B cell (primary cell): ENCODE results near the gene FIBP. TPM values are rescaled to one million over a fixed set of nuclear protein-coding genes. Genes with fewer than 3 reads are reported as not detected.

ENCODE experiments used
- ATAC-seq: fragments of 200-7000 bp; cut with Tn5 transposase; one replicate; pipeline ENCODE4 v1.10.0; 2021; ENCODE audit warnings: low read depth, mild to moderate bottlenecking, moderate number of reproducible peaks, moderate library complexity
- CTCF ChIA-PET: fragments of 350-600 bp; sonication (Branson Sonifier 250); formaldehyde crosslinking; loops from one replicate; lab custom pipeline; 2021; ENCODE audit warnings: antibody characterized with exemption, inconsistent platforms; lab: Charles Lee
- POLR2A ChIA-PET: fragments of 350-600 bp; sonication (Branson Sonifier 250); formaldehyde crosslinking; loops from one replicate; lab custom pipeline; 2021; ENCODE audit warnings: antibody characterized with exemption; lab: Charles Lee
- DNase-seq: peaks from one replicate; pipeline ENCODE4 v3.0.0; 2013
- H2AFZ ChIP-seq: 2 replicates; pipeline ENCODE4 v1.6.1; 2012; ENCODE audit warnings: mild to moderate bottlenecking, low read depth, low read length; ENCODE audit not compliant: insufficient read depth, poor library complexity, severe bottlenecking
- H3K27ac ChIP-seq, 2 donors: 1 replicate in 1 of 2; 2 replicates in 1 of 2; pipeline ENCODE4 v1.5.1; 2012 to 2013; ENCODE audit warnings: low read length in 2 of 2, mild to moderate bottlenecking in 2 of 2, moderate library complexity in 1 of 2
- H3K27me3 ChIP-seq, 4 experiments: fragments of 200-600 bp in 1 of 4; sonication (generic) in 1 of 4; replicated peaks in 1 of 4; 1 replicate in 2 of 4; 2 replicates in 2 of 4; pipeline versions ENCODE4 v1.6.1 to v1.7.0; 2013 to 2016; ENCODE audit warnings: low read length in 3 of 4, mild to moderate bottlenecking in 2 of 4, mixed read lengths in 1 of 4, moderate library complexity in 1 of 4; ENCODE audit not compliant: insufficient read depth in 4 of 4, control insufficient read depth in 3 of 4; ENCODE audit errors: control extremely low read depth in 1 of 4
- H3K36me3 ChIP-seq, 2 experiments: replicated peaks in 1 of 2; 1 replicate in 1 of 2; 2 replicates in 1 of 2; pipeline versions ENCODE4 v1.6.1 to v1.7.1; 2013; ENCODE audit warnings: low read length in 1 of 2; ENCODE audit not compliant: insufficient read depth in 2 of 2, control insufficient read depth in 1 of 2; ENCODE audit errors: control extremely low read depth in 1 of 2, extremely low read depth in 1 of 2
- H3K4me1 ChIP-seq, 2 donors: fragments of 200-600 bp in 1 of 2; sonication (generic) in 1 of 2; 1 replicate in 1 of 2; 2 replicates in 1 of 2; pipeline versions ENCODE4 v1.5.1 to v1.6.1; 2013 to 2017; ENCODE audit warnings: low read length in 2 of 2; ENCODE audit not compliant: control insufficient read depth in 2 of 2, insufficient read depth in 2 of 2
- H3K4me2 ChIP-seq: replicated peaks from 2 replicates; pipeline ENCODE3; 2012; ENCODE audit warnings: mild to moderate bottlenecking, low read depth, low read length; ENCODE audit not compliant: poor library complexity, severe bottlenecking
- H3K4me3 ChIP-seq, 5 experiments: fragments of 200-600 bp in 1 of 5; sonication (generic) in 1 of 5; 1 replicate in 3 of 5; 2 replicates in 2 of 5; pipeline versions ENCODE4 v1.5.1 to v1.7.0; 2011 to 2016; ENCODE audit warnings: low read length in 4 of 5, mild to moderate bottlenecking in 4 of 5, low read depth in 2 of 5, control low read depth in 1 of 5, moderate library complexity in 1 of 5; ENCODE audit not compliant: insufficient read depth in 1 of 5; ENCODE audit errors: control extremely low read depth in 1 of 5, extremely low read depth in 1 of 5
- H3K79me2 ChIP-seq: fragments of 200-600 bp; sonication (generic); one replicate; pipeline ENCODE4 v1.6.0; 2016; ENCODE audit warnings: low read length; ENCODE audit not compliant: control insufficient read depth, insufficient read depth
- H3K9ac ChIP-seq: fragments of 200-600 bp; sonication (generic); 2 replicates; pipeline ENCODE4 v1.6.1; 2017; ENCODE audit warnings: mild to moderate bottlenecking, low read length, moderate library complexity
- H3K9me3 ChIP-seq, 3 donors: one replicate each; pipeline versions ENCODE4 v1.6.1 to v1.7.1; 2013; ENCODE audit warnings: low read length in 2 of 3; ENCODE audit not compliant: control insufficient read depth in 2 of 3, insufficient read depth in 1 of 3; ENCODE audit errors: control extremely low read depth in 1 of 3
- H4K20me1 ChIP-seq: 2 replicates; pipeline ENCODE4 v1.6.0; 2012; ENCODE audit warnings: mild to moderate bottlenecking, low read length; ENCODE audit not compliant: insufficient read depth, control insufficient read depth, poor library complexity, severe bottlenecking
- H3K27ac Mint-ChIP-seq: one replicate; pipeline ENCODE4 v1.8.0; 2021; ENCODE audit warnings: mixed read lengths
- H3K27me3 Mint-ChIP-seq: one replicate; pipeline ENCODE4 v1.8.0; 2021; ENCODE audit warnings: mixed read lengths
- H3K4me1 Mint-ChIP-seq: one replicate; pipeline ENCODE4 v1.8.0; 2021; ENCODE audit warnings: mixed read lengths
- H3K4me3 Mint-ChIP-seq: one replicate; pipeline ENCODE4 v1.8.0; 2021; ENCODE audit warnings: mixed read lengths
- H3K9me3 Mint-ChIP-seq: one replicate; pipeline ENCODE4 v1.8.0; 2022; ENCODE audit warnings: mixed read lengths; ENCODE audit not compliant: insufficient read depth
- CTCF ChIP-seq: fragments of 200-600 bp; IDR thresholded peaks from one replicate; pipeline ENCODE4 v1.8.0; 2022; ENCODE audit warnings: antibody characterized with exemption, mild to moderate bottlenecking
- EZH2 ChIP-seq: IDR thresholded peaks from 2 replicates; pipeline ENCODE4 v1.6.1; 2012; ENCODE audit warnings: borderline replicate concordance, low read depth, mild to moderate bottlenecking, moderate library complexity, low read length; ENCODE audit not compliant: insufficient read depth, poor library complexity, severe bottlenecking
- WGBS: methylation state at CpG from one replicate; pipeline ENCODE4 v1.1.5; 2013; ENCODE audit warnings: missing lambda C conversion rate; ENCODE audit not compliant: insufficient coverage; 5-methylcytosine and 5-hydroxymethylcytosine counted together
- intact Hi-C: fragments of 100-400 bp; cut with micrococcal nuclease; formaldehyde crosslinking; loops from one replicate; pipeline ENCODE4 v1.10.0; 2022
- polyA plus RNA-seq: library from polyadenylated mRNA; depleted of rRNA; stranded (reverse); fragments of >200 nt; gene quantifications from 2 replicates; pipeline ENCODE4 v1.2.3, GENCODE V29; 2012
- total RNA-seq, 2 donors: library from RNA; stranded (reverse); fragments of 120-200 nt in 1 of 2; gene quantifications; 1 replicate in 1 of 2; 2 replicates in 1 of 2; pipeline versions ENCODE4 v1.2.3 to v1.2.4, GENCODE V29; 2013 to 2022

Gene FIBP
- total and polyA plus RNA-seq, 2 donors (not counting 1 experiment from before 2014, with no cell fraction given), result 63.4 to 128 TPM

GRCh38 chr11:65911682-65912568 is 23.7 kb upstream of the FIBP start:
- peaks cover 0 to 26% of the 10 kb centered on the region in 2 donors for H3K4me1 ChIP-seq
- H4K20me1 ChIP-seq, result no peaks in the 10 kb centered on the region
- H3K9ac ChIP-seq, result no peak overlapping the region
- Mint-ChIP-seq H3K9me3 (no peaks in the 10 kb centered on the region), H3K27me3 (peaks cover 29% of the 10 kb centered on the region), H3K4me3 (no peak overlapping the region), H3K4me1 (peaks cover 26% of the 10 kb centered on the region), H3K27ac (no peak overlapping the region)
- TF ChIP-seq EZH2, result no peak
- no peak for TF ChIP-seq CTCF
- H3K4me2 ChIP-seq, result no peak overlapping the region
- peaks cover 0 to 29% (median 7%) of the 10 kb centered on the region in 4 experiments for H3K27me3 ChIP-seq
- H3K36me3 ChIP-seq, result no peaks in the 10 kb centered on the region
- H3K79me2 ChIP-seq, result peaks cover 13% of the 10 kb centered on the region
- intact Hi-C loops, result no loop called here
- POLR2A ChIA-PET, result interaction anchor here (0.8 kb wide), 1 partner anchor 24 kb away, joined by 5 read pairs; the partner anchor contains the start of gene FIBP
- H3K4me3 ChIP-seq, result no peak overlapping the region
- DNase-seq (no peak), ATAC-seq (no peak)
- WGBS, result 26% methylated on average over 10 of the region's 14 CpGs
- no peak overlapping the region for H3K27ac ChIP-seq
- H3K9me3 ChIP-seq, result no peaks in the 10 kb centered on the region
- CTCF ChIA-PET, result interaction anchor here (2.2 kb wide), 1 partner anchor 28 kb away, joined by 6 read pairs; no protein-coding TSS in a partner anchor
- no peak overlapping the region for H2AFZ ChIP-seq

- H3K27me3 ChIP-seq, result peaks cover 0 to 35% (median 9%) of the 10 kb centered on the region in 4 experiments
- no peak overlapping the region for H3K9ac ChIP-seq
- H3K4me3 ChIP-seq, result no peak overlapping the region
- ATAC-seq (no peak), DNase-seq (no peak)
- TF ChIP-seq CTCF (no peak), EZH2 (no peak)
- no peaks in the 10 kb centered on the region for H4K20me1 ChIP-seq
- H3K9me3 ChIP-seq, result no peaks in the 10 kb centered on the region
- no peaks in the 10 kb centered on the region for H3K36me3 ChIP-seq
- Mint-ChIP-seq H3K27ac (no peak overlapping the region), H3K9me3 (no peaks in the 10 kb centered on the region), H3K4me3 (no peak overlapping the region), H3K27me3 (peaks cover 41% of the 10 kb centered on the region), H3K4me1 (peaks cover 5% of the 10 kb centered on the region)
- H3K4me2 ChIP-seq, result no peak overlapping the region
- H3K79me2 ChIP-seq, result peaks cover 9% of the 10 kb centered on the region
- H3K27ac ChIP-seq, result no peak overlapping the region
- CTCF ChIA-PET, result interaction anchor here (1.7 kb wide), 1 partner anchor 19 kb away, joined by 6 read pairs; the partner anchor contains the start of gene FIBP
- POLR2A ChIA-PET, result no interaction called here
- 90% methylated on average over 5 of the region's 6 CpGs for WGBS
- no peak overlapping the region for H2AFZ ChIP-seq
- H3K4me1 ChIP-seq, result peaks cover 0 to 3% of the 10 kb centered on the region in 2 donors
- intact Hi-C loops, result no loop called here
These were observed 19.6 kb upstream of the FIBP start for GRCh38 chr11:65907878-65908277.
